SU-DHL-6 (cell line): ENCODE data around the gene LRP3.

Experiments
- H2AFZ ChIP-seq: fragments of 200-600 bp; sonication (generic); 2 replicates; pipeline ENCODE4 v1.6.1; 2014; ENCODE audit warnings: low read depth, mild to moderate bottlenecking, moderate library complexity, mixed read lengths, antibody characterized with exemption, low read length; ENCODE audit not compliant: severe bottlenecking
- H3F3A ChIP-seq: fragments of 200-600 bp; shearing (Covaris generic); 2 replicates; pipeline ENCODE4 v1.6.0; 2016; ENCODE audit warnings: antibody characterized with exemption, mild to moderate bottlenecking; ENCODE audit not compliant: insufficient read depth
- H3K27ac ChIP-seq: fragments of 200-600 bp; sonication (generic); 2 replicates; pipeline ENCODE4 v1.5.1; 2016; ENCODE audit warnings: low read depth, mild to moderate bottlenecking, low read length, moderate library complexity, mixed read lengths
- H3K27me3 ChIP-seq: fragments of 200-600 bp; sonication (generic), shearing (Covaris generic); 2 replicates; pipeline ENCODE4 v1.6.0; 2014; ENCODE audit warnings: mild to moderate bottlenecking, low read length
- H3K36me3 ChIP-seq: fragments of 200-600 bp; sonication (generic); 2 replicates; pipeline ENCODE4 v1.6.1; 2014; ENCODE audit warnings: mild to moderate bottlenecking, low read length, mixed read lengths
- H3K4me2 ChIP-seq: fragments of 300-600, 200-600 bp; shearing (Covaris generic), sonication (generic); 2 replicates; pipeline ENCODE4 v1.6.0; 2014; ENCODE audit warnings: low read length, low read depth, mild to moderate bottlenecking; ENCODE audit not compliant: poor library complexity, severe bottlenecking
- H3K4me3 ChIP-seq: fragments of 200-600 bp; sonication (generic); 2 replicates; pipeline ENCODE4 v1.5.1; 2014; ENCODE audit warnings: antibody characterized with exemption, low read length, mild to moderate bottlenecking, mixed read lengths; ENCODE audit not compliant: insufficient read depth, poor library complexity, severe bottlenecking
- H3K79me2 ChIP-seq: fragments of 200-600 bp; sonication (generic); 2 replicates; pipeline ENCODE4 v1.6.1; 2014; ENCODE audit warnings: mild to moderate bottlenecking, low read length, moderate library complexity; ENCODE audit not compliant: insufficient read depth
- H3K9ac ChIP-seq: fragments of 200-600 bp; sonication (generic); 2 replicates; pipeline ENCODE4 v1.7.0; 2014; ENCODE audit warnings: mild to moderate bottlenecking, low read length
- H3K9me2 ChIP-seq: fragments of 200-600 bp; sonication (generic); replicated peaks from 2 replicates; pipeline ENCODE4 v1.6.1; 2014; ENCODE audit warnings: low read length; ENCODE audit not compliant: insufficient read depth
- H3K9me3 ChIP-seq: fragments of 200-600 bp; sonication (generic); 2 replicates; pipeline ENCODE4 v1.6.1; 2014; ENCODE audit warnings: low read length, mixed read lengths; ENCODE audit not compliant: insufficient read depth
- H4K20me1 ChIP-seq: fragments of 200-600 bp; sonication (generic); 2 replicates; pipeline ENCODE4 v1.6.1; 2014; ENCODE audit warnings: low read depth, mild to moderate bottlenecking, antibody characterized with exemption, low read length, moderate library complexity, mixed read lengths
- CTCF ChIP-seq: fragments of 200-600 bp; sonication (generic); IDR thresholded peaks from one replicate; pipeline ENCODE4 v1.5.1; 2017; ENCODE audit warnings: antibody characterized with exemption, mild to moderate bottlenecking, low read length, moderate library complexity; ENCODE audit not compliant: insufficient read depth, poor library complexity, severe bottlenecking
- EZH2phosphoT487 ChIP-seq: fragments of 200-600 bp; sonication (generic), shearing (Covaris generic); conservative IDR thresholded peaks from 2 replicates; pipeline ENCODE4 v1.6.1; 2018; ENCODE audit warnings: mild to moderate bottlenecking, antibody characterized with exemption, low read length, moderate library complexity, mixed read lengths

LRP3 gene

DNA sequence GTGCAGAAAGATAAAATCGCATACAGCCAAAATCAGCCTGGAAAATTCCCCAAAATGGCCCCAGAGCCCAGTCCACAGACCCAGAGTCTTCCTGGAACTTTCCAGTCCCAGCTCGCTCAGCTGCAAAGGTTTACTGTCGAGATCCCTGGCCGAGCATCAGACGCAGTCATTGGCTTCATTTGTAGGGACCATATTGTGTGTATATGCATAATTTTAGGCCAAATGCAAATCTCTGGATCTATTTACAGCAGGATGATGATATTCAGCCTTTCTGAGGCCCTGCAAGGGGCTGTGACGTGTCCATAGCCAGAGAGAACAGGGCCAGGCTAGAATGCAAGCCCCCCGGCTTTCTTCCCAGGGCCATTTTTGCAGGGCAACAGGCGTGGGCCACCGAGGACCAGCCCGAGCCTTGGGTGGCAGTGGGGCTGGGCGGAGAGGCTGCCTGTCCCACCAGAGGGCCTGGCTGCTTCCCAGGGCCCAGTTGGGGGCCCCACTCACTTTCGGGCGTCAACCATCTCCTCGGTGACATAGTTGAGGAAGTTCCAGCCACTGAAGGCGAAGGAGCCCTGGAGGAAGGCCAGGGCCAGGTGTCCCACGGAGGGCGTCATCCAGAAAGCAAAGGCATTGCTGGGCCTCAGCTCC is 17.8 kb downstream of the LRP3 start:
- no peaks in the 10 kb centered on the region for H3K9me3 ChIP-seq
- H3K27ac ChIP-seq = no peak overlapping the region

DNA sequence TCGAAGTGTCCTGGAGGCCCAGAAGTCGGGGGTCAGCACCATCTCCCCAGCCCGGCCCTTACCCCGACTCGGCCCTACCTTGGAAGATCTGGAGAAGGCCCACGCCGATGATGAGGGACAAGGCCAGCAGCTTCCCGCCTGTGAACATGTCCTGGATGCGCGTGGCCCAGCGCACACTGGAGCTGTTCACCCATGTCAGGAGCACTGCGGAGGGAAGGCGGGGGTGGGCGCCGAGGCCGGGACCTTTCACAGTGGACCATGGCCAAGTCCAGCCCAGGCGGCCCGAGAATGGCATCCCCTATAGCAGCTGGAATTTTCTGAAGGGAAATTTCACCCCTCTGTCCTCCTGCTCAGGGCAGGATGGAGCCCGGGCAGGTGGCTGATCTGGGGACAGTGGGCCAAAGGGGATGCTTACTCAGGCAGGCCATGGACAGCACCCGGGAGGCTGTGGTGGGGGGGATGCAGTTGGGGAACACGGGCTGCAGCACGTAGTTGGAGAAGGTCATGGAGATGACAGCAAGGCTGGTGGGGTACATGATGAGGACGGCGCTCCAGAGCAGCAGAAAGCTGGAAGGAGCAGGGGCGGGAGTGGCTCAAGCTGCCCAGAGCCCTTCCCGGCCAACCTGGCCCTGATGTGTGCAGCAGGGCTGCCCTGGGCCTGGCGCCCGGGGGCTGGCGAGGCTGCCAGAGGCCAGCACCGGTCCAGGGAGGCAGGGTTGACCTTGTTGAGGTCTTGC is 18.5 kb downstream of the LRP3 start:
- no peaks in the 10 kb centered on the region for H4K20me1 ChIP-seq
- no peaks in the 10 kb centered on the region for H3K9me3 ChIP-seq
- no peaks in the 10 kb centered on the region for H3K79me2 ChIP-seq
- H3K4me2 ChIP-seq = no peak overlapping the region
- H2AFZ ChIP-seq = no peak overlapping the region
- TF ChIP-seq CTCF (no peak), EZH2phosphoT487 (no peak)
- no peak overlapping the region for H3K9ac ChIP-seq
- no peaks in the 10 kb centered on the region for H3K36me3 ChIP-seq
- H3F3A ChIP-seq = no peaks in the 10 kb centered on the region
- no peaks in the 10 kb centered on the region for H3K9me2 ChIP-seq
- no peak overlapping the region for H3K27ac ChIP-seq
- H3K4me3 ChIP-seq = no peak overlapping the region
- H3K27me3 ChIP-seq = no peaks in the 10 kb centered on the region

More for the DNA sequence above, 17.8 kb downstream of the LRP3 start:
- H3K27me3 ChIP-seq = no peaks in the 10 kb centered on the region
- H3F3A ChIP-seq = no peaks in the 10 kb centered on the region
- no peak overlapping the region for H3K9ac ChIP-seq
- no peaks in the 10 kb centered on the region for H3K9me2 ChIP-seq
- H3K36me3 ChIP-seq = no peaks in the 10 kb centered on the region
- no peak overlapping the region for H3K4me3 ChIP-seq
- no peaks in the 10 kb centered on the region for H3K79me2 ChIP-seq
- TF ChIP-seq EZH2phosphoT487 (no peak), CTCF (no peak)
- H2AFZ ChIP-seq = no peak overlapping the region
- H3K4me2 ChIP-seq = no peak overlapping the region
- no peaks in the 10 kb centered on the region for H4K20me1 ChIP-seq

DNA sequence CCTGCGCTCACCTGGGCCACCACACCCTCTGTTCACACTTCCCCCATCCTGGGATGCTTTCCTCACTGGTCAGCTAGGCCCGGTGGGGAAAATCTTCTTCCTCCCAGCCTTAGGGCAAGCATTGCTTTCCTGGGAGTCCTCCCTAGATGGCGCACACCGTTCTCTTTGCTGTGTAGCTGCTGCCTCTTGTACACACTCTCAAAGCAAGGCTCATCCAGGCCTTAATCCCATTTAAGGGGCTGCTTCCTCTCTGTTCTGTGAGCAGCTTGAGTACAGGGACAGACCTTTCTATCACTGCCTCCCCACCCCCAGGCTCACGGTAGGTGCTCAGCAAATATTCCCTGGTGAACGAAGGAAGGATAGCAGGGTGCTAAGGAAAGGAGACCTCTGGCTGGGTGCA is 20.5 kb downstream of the LRP3 start:
- Histone ChIP-seq H3K9ac (no peak overlapping the region), H3K9me3 (no peaks in the 10 kb centered on the region), H2AFZ (no peak overlapping the region), H4K20me1 (no peaks in the 10 kb centered on the region), H3F3A (no peaks in the 10 kb centered on the region), H3K4me3 (no peak overlapping the region), H3K79me2 (no peaks in the 10 kb centered on the region), H3K9me2 (no peaks in the 10 kb centered on the region), H3K27me3 (no peaks in the 10 kb centered on the region), H3K36me3 (no peaks in the 10 kb centered on the region), H3K27ac (no peak overlapping the region), H3K4me2 (no peak overlapping the region)
- TF ChIP-seq EZH2phosphoT487 = no peak
